Nephron (organoid): Measurements from ENCODE around the gene ZMYND8.

Experiments
- H3K27ac Mint-ChIP-seq, 3 experiments: 2 replicates each; pipeline ENCODE4 v1.8.0; 2020; ENCODE audit warnings: mixed read lengths in 3 of 3, mild to moderate bottlenecking in 2 of 3, moderate library complexity in 1 of 3
- H3K27me3 Mint-ChIP-seq: 2 replicates; pipeline ENCODE4 v1.8.0; 2021; ENCODE audit warnings: low read depth, mild to moderate bottlenecking, moderate library complexity, mixed read lengths
- H3K36me3 Mint-ChIP-seq: 2 replicates; pipeline ENCODE4 v1.8.0; 2020; ENCODE audit warnings: low read depth, mixed read lengths
- H3K4me1 Mint-ChIP-seq: 2 replicates; pipeline ENCODE4 v1.8.0; 2020; ENCODE audit warnings: mixed read lengths
- H3K4me3 Mint-ChIP-seq, 3 experiments: 2 replicates each; pipeline ENCODE4 v1.8.0; 2020; ENCODE audit warnings: mild to moderate bottlenecking in 3 of 3, mixed read lengths in 3 of 3, moderate library complexity in 2 of 3
- H3K9me3 Mint-ChIP-seq: 2 replicates; pipeline ENCODE4 v1.8.0; 2020; ENCODE audit warnings: mixed read lengths
- CTCF ChIP-seq, 3 experiments: fragments of 200-600 bp; sonication (generic); IDR thresholded peaks; one replicate each; pipeline ENCODE4 v1.5.0; 2021; ENCODE audit warnings: antibody characterized with exemption in 3 of 3; ENCODE audit not compliant: unreplicated experiment in 3 of 3

The ZMYND8 gene

GRCh38 chr20:47354714-47355488 lies 1.6 kb downstream of the ZMYND8 start:
- TF ChIP-seq CTCF (IDR thresholded peaks at IDR 0.05; ENCODE audit: unreplicated experiment in 3 of 3): no peak
- no peaks in the 10 kb centered on the region for H3K9me3 Mint-ChIP-seq
- H3K4me1 Mint-ChIP-seq: peaks cover 28% of the 10 kb centered on the region
- no peaks in the 10 kb centered on the region for H3K27me3 Mint-ChIP-seq
- H3K36me3 Mint-ChIP-seq: no peaks in the 10 kb centered on the region
- H3K4me3 Mint-ChIP-seq: no peak overlapping the region
- H3K27ac Mint-ChIP-seq: no peak overlapping the region

- Mint-ChIP-seq H3K27ac (no peak overlapping the region), H3K4me1 (peaks cover 23% of the 10 kb centered on the region), H3K27me3 (no peaks in the 10 kb centered on the region), H3K9me3 (no peaks in the 10 kb centered on the region), H3K4me3 (no peak overlapping the region), H3K36me3 (no peaks in the 10 kb centered on the region)
- TF ChIP-seq CTCF (IDR thresholded peaks at IDR 0.05; ENCODE audit: unreplicated experiment in 3 of 3): no peak
These were observed 2.1 kb downstream of the ZMYND8 start for GRCh38 chr20:47354464-47354713.

- no peak for TF ChIP-seq CTCF (IDR thresholded peaks at IDR 0.05; ENCODE audit: unreplicated experiment in 3 of 3)
- Mint-ChIP-seq H3K27ac (no peak overlapping the region), H3K9me3 (no peaks in the 10 kb centered on the region), H3K4me3 (no peak overlapping the region), H3K36me3 (no peaks in the 10 kb centered on the region), H3K4me1 (peaks cover 17% of the 10 kb centered on the region), H3K27me3 (no peaks in the 10 kb centered on the region)
These were observed 2.6 kb downstream of the ZMYND8 start for GRCh38 chr20:47353692-47354463.

GRCh38 chr20:47353239-47353691 lies 3.2 kb downstream of the ZMYND8 start:
- Mint-ChIP-seq H3K36me3 (no peaks in the 10 kb centered on the region), H3K27me3 (no peaks in the 10 kb centered on the region), H3K4me1 (peaks cover 11% of the 10 kb centered on the region), H3K27ac (no peak overlapping the region), H3K4me3 (no peak overlapping the region), H3K9me3 (no peaks in the 10 kb centered on the region)
- TF ChIP-seq CTCF (IDR thresholded peaks at IDR 0.05; ENCODE audit: unreplicated experiment in 3 of 3): no peak

GRCh38 chr20:47352332-47353238 lies 3.9 kb downstream of the ZMYND8 start:
- H3K36me3 Mint-ChIP-seq: peaks cover 3% of the 10 kb centered on the region
- no peak for TF ChIP-seq CTCF (IDR thresholded peaks at IDR 0.05; ENCODE audit: unreplicated experiment in 3 of 3)
- H3K27me3 Mint-ChIP-seq: no peaks in the 10 kb centered on the region
- H3K9me3 Mint-ChIP-seq: no peaks in the 10 kb centered on the region
- H3K27ac Mint-ChIP-seq: no peak overlapping the region
- H3K4me1 Mint-ChIP-seq: peaks cover 5% of the 10 kb centered on the region
- H3K4me3 Mint-ChIP-seq: no peak overlapping the region
